ENCODE measurements around the gene NAV2. TPM values are rescaled to one million over a fixed set of nuclear protein-coding genes. Genes with fewer than 3 reads are reported as not detected.

The NAV2 gene
- total and polyA plus RNA-seq, 4 experiments from 2014 or later: 1.1 to 6.2 (median 4.2) TPM; not detected in 1

DNA sequence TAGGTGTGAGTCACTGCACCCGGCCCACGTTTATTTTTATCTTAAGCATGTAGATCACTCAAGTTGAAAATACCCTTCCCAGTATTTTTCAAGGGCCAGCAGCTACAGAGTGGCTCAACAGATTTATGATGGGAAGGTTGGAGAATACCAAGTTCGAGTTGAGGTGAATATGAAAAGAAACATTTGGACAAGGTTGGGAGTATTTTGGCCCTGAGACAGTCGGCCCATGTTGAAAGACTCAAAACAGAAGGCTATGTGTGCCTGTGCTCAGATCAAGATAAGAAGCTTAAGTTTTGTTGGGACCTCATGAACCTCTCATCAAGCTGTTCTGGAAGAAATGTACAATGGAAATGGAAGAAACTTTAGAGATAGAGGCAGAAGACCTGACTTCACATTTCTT is 248.6 kb downstream of the NAV2 start:
- Histone ChIP-seq H3K27me3 (ENCODE audit: insufficient read depth, low read length) (no peaks in the 10 kb centered on the region), H3K4me1 (ENCODE audit: insufficient read depth, low read length) (peaks cover 8% of the 10 kb centered on the region), H3K9me3 (ENCODE audit: control insufficient read depth in 1 of 2, low read length in 2 of 2) (no peaks in the 10 kb centered on the region), H3K27ac (ENCODE audit: low read depth, low read length) (no peak overlapping the region), H3K36me3 (ENCODE audit: insufficient read depth, low read length) (no peaks in the 10 kb centered on the region), H3K4me3 (ENCODE audit: low read length in 2 of 2) (no peak overlapping the region)
- CTCF ChIA-PET (ENCODE audit: partially characterized antibody): interaction anchor here (6.5 kb wide), 1 partner anchor 10 kb away, joined by 35 read pairs; no protein-coding TSS in a partner anchor
- Mint-ChIP-seq H3K4me1 (peaks cover 8 to 15% (median 10%) of the 10 kb centered on the region in 4 donors), H3K36me3 (no peaks in the 10 kb centered on the region), H3K27me3 (peaks cover under 1 to 1% of the 10 kb centered on the region in 2 donors), H3K9me3 (no peaks in the 10 kb centered on the region), H3K4me3 (no peak overlapping the region), H3K27ac (no peak overlapping the region)
- POLR2A ChIA-PET (ENCODE audit: partially characterized antibody): no interaction called here
- DNase-seq: no peak
- intact Hi-C loops (cut with micrococcal nuclease): no loop called here

DNA sequence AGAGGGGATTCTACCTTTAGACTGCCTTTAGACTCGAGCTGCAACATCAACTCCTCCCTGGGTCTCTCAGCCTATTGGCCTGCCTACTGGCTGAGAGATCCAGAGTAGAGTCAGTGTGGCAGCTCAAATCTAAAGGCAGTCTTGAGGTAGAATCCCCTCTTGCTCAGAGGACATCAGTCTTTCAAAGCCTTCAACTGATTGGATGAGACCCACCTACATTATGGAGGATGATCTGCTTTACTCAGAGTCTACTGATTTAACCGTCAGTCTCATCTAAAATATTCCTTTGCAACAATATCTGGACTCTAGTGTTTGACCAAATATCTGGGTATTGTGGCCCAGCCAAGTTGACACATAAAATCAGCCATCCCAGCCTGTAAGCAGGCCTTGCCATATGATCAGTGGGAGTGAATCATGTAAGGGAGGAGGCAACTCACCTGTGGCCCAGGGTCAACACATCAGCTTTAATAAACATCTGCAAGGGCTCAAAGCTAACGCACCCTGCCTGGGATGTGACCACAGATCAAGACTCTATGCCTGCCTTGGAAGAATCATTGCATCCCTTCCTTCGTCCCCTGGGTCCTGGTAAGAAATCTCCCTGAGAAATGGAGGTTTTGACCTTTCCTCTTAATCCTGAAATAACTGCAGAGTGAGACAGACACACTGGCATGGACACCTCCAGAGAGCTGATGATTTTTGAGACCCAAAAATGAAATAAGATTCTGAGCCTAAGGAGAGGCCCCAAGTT is 249.6 kb downstream of the NAV2 start:
- Histone ChIP-seq H3K36me3 (ENCODE audit: insufficient read depth, low read length) (no peaks in the 10 kb centered on the region), H3K27me3 (ENCODE audit: insufficient read depth, low read length) (no peaks in the 10 kb centered on the region), H3K4me3 (ENCODE audit: low read length in 2 of 2) (no peak overlapping the region), H3K4me1 (ENCODE audit: insufficient read depth, low read length) (peaks cover 8% of the 10 kb centered on the region), H3K9me3 (ENCODE audit: control insufficient read depth in 1 of 2, low read length in 2 of 2) (no peaks in the 10 kb centered on the region), H3K27ac (ENCODE audit: low read depth, low read length) (no peak overlapping the region)
- Mint-ChIP-seq H3K27me3 (peaks cover 1 to 2% of the 10 kb centered on the region in 2 donors), H3K4me3 (no peak overlapping the region), H3K9me3 (no peaks in the 10 kb centered on the region), H3K4me1 (peaks cover 8 to 15% (median 10%) of the 10 kb centered on the region in 4 donors), H3K36me3 (no peaks in the 10 kb centered on the region), H3K27ac (peak overlapping the region in 2 of 7 donors; percentile 14 to 23)
- no peak for DNase-seq
- POLR2A ChIA-PET (ENCODE audit: partially characterized antibody): no interaction called here
- intact Hi-C loops (cut with micrococcal nuclease): no loop called here
- CTCF ChIA-PET (ENCODE audit: partially characterized antibody): interaction anchor here (6.5 kb wide), 1 partner anchor 11 kb away, joined by 35 read pairs; no protein-coding TSS in a partner anchor

DNA sequence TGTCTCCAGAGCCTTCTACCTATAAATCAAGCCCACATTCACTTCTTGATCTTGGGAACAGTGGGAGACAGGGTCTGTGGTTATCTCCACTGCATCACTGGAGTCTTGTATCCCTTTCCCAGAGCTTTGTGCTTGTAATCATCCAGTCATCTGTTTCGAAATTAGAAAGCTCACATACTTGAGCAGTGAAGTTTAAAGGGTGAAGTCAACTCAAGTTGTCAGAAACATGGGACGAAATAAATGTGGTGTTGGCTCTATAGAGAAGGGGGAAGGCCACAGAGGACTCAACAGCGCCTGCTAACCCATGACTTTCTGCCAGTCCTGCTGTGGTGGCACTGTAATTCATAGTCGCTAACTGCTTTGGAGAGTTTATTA is 250.2 kb downstream of the NAV2 start:
- DNase-seq: no peak
- H3K27ac ChIP-seq (ENCODE audit: low read depth, low read length): no peak overlapping the region
- Mint-ChIP-seq H3K9me3 (no peaks in the 10 kb centered on the region), H3K36me3 (no peaks in the 10 kb centered on the region), H3K4me1 (peaks cover 8 to 15% (median 10%) of the 10 kb centered on the region in 4 donors), H3K4me3 (no peak overlapping the region), H3K27me3 (peaks cover 1 to 2% of the 10 kb centered on the region in 2 donors), H3K27ac (no peak overlapping the region)
- no peaks in the 10 kb centered on the region for H3K27me3 ChIP-seq (ENCODE audit: insufficient read depth, low read length)
- ChIA-PET POLR2A (ENCODE audit: partially characterized antibody) (no interaction called here), CTCF (ENCODE audit: partially characterized antibody) (interaction anchor here (1.4 to 6.5 kb wide), 2 partner anchors 12 to 165 kb away, joined by 4 to 35 read pairs; no protein-coding TSS in a partner anchor)
- H3K9me3 ChIP-seq (ENCODE audit: control insufficient read depth in 1 of 2, low read length in 2 of 2): no peaks in the 10 kb centered on the region
- H3K36me3 ChIP-seq (ENCODE audit: insufficient read depth, low read length): no peaks in the 10 kb centered on the region
- H3K4me1 ChIP-seq (ENCODE audit: insufficient read depth, low read length): peaks cover 8% of the 10 kb centered on the region
- intact Hi-C loops (cut with micrococcal nuclease): no loop called here
- no peak overlapping the region for H3K4me3 ChIP-seq (ENCODE audit: low read length in 2 of 2)

DNA sequence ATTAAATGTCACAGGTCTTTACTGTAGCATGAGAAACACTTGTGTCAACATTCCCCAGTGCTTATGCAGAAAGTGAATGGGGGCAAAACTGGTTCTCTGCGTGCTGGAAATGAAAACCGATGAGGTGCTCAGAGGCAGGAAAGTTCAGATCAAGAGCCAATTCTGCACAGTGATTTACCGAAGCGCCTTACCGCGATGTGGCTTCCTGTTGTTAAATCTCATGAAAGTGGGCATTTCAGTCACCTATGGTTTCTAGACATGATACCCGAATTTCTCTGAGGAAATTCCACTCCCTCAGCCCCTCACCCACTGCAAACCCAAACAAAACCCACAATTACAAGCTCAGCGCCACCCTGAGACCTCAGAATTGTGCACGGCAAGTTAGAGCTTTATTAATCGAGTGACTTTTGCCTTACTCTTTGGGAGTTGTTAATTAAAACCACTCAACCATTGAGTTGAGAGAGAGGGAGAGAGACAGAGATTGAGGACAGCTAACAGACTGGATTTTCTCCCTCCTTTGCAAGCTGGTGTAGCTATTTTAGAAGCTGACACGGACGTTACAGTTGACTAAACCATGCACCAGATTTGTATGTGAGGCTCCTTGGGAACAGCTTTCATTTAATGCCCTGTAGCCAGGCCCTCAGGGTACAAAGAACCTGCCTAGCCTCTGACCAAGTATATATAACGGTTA is 251.2 kb downstream of the NAV2 start:
- Histone ChIP-seq H3K9me3 (ENCODE audit: control insufficient read depth in 1 of 2, low read length in 2 of 2) (no peaks in the 10 kb centered on the region), H3K27ac (ENCODE audit: low read depth, low read length) (no peak overlapping the region), H3K36me3 (ENCODE audit: insufficient read depth, low read length) (no peaks in the 10 kb centered on the region), H3K4me3 (ENCODE audit: low read length in 2 of 2) (no peak overlapping the region), H3K27me3 (ENCODE audit: insufficient read depth, low read length) (no peaks in the 10 kb centered on the region), H3K4me1 (ENCODE audit: insufficient read depth, low read length) (peaks cover 8% of the 10 kb centered on the region)
- ChIA-PET POLR2A (ENCODE audit: partially characterized antibody) (interaction anchor here (0.6 kb wide), 1 partner anchor 169 kb away, joined by 3 read pairs; no protein-coding TSS in a partner anchor), CTCF (ENCODE audit: partially characterized antibody) (interaction anchor here (1.4 to 6.5 kb wide), 3 partner anchors 10 to 164 kb away, joined by 4 to 35 read pairs (median 6); no protein-coding TSS in a partner anchor)
- intact Hi-C loops (cut with micrococcal nuclease): no loop called here
- peaks cover 8 to 15% (median 10%) of the 10 kb centered on the region in 4 donors for H3K4me1 Mint-ChIP-seq
- H3K4me3 Mint-ChIP-seq: peak overlapping the region in 6 of 8 donors; percentile 15 to 76 (median 73)
- H3K9me3 Mint-ChIP-seq: no peaks in the 10 kb centered on the region
- DNase-seq: no peak
- H3K27me3 Mint-ChIP-seq: peaks cover 0 to 2% of the 10 kb centered on the region in 2 donors
- H3K36me3 Mint-ChIP-seq: no peaks in the 10 kb centered on the region
- peak overlapping the region in 1 of 7 donors; percentile 74 for H3K27ac Mint-ChIP-seq

DNA sequence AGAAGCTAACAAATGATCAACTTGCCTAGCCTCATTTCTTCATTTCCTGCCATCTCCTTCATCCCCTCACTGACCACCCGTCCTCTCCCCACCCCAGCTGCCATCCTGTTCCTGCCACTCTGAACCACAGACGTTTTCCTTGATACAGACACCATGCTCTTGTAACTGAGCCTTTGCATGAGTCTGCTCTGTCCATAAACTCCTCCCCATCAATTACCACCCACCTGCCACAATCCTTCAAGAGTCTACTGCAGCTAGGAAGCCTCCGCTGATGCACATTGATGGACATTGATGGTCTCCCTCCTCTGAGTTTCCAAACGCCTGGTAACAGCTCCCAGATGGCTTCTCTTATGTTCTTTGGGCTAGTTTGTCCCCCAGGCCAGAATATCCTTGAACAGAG is 253.8 kb downstream of the NAV2 start:
- POLR2A ChIA-PET (ENCODE audit: partially characterized antibody): interaction anchor here (1.0 kb wide), 1 partner anchor 10 kb away, joined by 3 read pairs; no protein-coding TSS in a partner anchor
- CTCF ChIA-PET (ENCODE audit: partially characterized antibody): no interaction called here

DNA sequence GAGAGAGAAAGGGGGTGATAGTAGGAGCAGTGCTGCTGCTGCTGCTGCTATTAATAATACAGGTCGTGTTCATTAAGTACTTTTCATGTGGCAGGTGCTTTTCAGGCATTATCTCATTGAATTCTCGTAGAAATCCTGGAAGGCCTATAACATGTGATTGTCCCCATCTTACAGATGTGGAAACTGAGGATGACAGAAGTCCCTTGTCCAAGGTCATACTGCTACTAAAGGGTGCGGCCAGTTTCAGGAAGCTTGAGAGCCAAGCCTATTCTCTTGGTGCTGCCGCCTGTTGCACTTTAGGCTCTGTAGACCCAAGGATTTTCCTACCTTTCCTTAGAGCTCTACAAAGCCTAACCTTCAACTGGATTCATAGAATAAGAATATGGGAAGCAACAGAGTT is 254.3 kb downstream of the NAV2 start:
- Mint-ChIP-seq H3K4me1 (peaks cover 11 to 31% (median 16%) of the 10 kb centered on the region in 4 donors), H3K27ac (no peak overlapping the region), H3K9me3 (no peaks in the 10 kb centered on the region), H3K36me3 (no peaks in the 10 kb centered on the region), H3K27me3 (peaks cover 2% of the 10 kb centered on the region in 2 donors), H3K4me3 (no peak overlapping the region)
- ChIA-PET CTCF (ENCODE audit: partially characterized antibody) (interaction anchor here (0.8 kb wide), 1 partner anchor 17 kb away, joined by 3 read pairs; no protein-coding TSS in a partner anchor), POLR2A (ENCODE audit: partially characterized antibody) (no interaction called here)
- Histone ChIP-seq H3K4me3 (ENCODE audit: low read length in 2 of 2) (no peak overlapping the region), H3K9me3 (ENCODE audit: control insufficient read depth in 1 of 2, low read length in 2 of 2) (no peaks in the 10 kb centered on the region), H3K27ac (ENCODE audit: low read depth, low read length) (no peak overlapping the region), H3K27me3 (ENCODE audit: insufficient read depth, low read length) (no peaks in the 10 kb centered on the region), H3K36me3 (ENCODE audit: insufficient read depth, low read length) (no peaks in the 10 kb centered on the region), H3K4me1 (ENCODE audit: insufficient read depth, low read length) (peaks cover 8% of the 10 kb centered on the region)
- intact Hi-C loops (cut with micrococcal nuclease): no loop called here
- no peak for DNase-seq

More for the DNA sequence above, 253.8 kb downstream of the NAV2 start:
- Histone ChIP-seq H3K4me3 (ENCODE audit: low read length in 2 of 2) (no peak overlapping the region), H3K36me3 (ENCODE audit: insufficient read depth, low read length) (no peaks in the 10 kb centered on the region), H3K27ac (ENCODE audit: low read depth, low read length) (no peak overlapping the region), H3K9me3 (ENCODE audit: control insufficient read depth in 1 of 2, low read length in 2 of 2) (no peaks in the 10 kb centered on the region), H3K27me3 (ENCODE audit: insufficient read depth, low read length) (no peaks in the 10 kb centered on the region), H3K4me1 (ENCODE audit: insufficient read depth, low read length) (peaks cover 8% of the 10 kb centered on the region)
- intact Hi-C loops (cut with micrococcal nuclease): no loop called here
- no peak overlapping the region for H3K27ac Mint-ChIP-seq
- H3K4me1 Mint-ChIP-seq: peaks cover 11 to 31% (median 16%) of the 10 kb centered on the region in 4 donors
- H3K36me3 Mint-ChIP-seq: no peaks in the 10 kb centered on the region
- H3K27me3 Mint-ChIP-seq: peaks cover 2% of the 10 kb centered on the region in 2 donors
- no peak for DNase-seq
- H3K9me3 Mint-ChIP-seq: no peaks in the 10 kb centered on the region
- no peak overlapping the region for H3K4me3 Mint-ChIP-seq

DNA sequence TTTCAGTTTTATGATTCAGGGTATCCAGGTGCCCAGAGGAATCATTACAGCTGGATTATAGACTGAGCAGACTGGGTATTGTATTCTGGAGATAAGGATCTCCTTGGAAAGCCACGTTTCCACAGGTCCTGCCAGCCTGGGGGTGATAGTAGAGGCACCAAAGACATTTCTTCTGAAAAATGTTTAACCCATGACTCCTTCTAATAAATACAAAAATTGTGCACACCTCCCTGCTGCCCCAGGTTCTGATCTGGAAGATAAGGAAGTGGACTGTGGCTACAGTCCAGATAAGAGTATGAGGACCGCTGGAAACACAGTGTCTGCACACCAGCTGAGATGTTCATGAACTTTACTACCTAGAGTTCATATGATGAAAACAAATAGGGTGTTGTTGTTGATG is 255.2 kb downstream of the NAV2 start:
- DNase-seq: no peak
- POLR2A ChIA-PET (ENCODE audit: partially characterized antibody): no interaction called here
- CTCF ChIA-PET (ENCODE audit: partially characterized antibody): no interaction called here
- Mint-ChIP-seq H3K9me3 (no peaks in the 10 kb centered on the region), H3K36me3 (no peaks in the 10 kb centered on the region), H3K4me3 (no peak overlapping the region), H3K27ac (no peak overlapping the region), H3K4me1 (peaks cover 11 to 31% (median 16%) of the 10 kb centered on the region in 4 donors), H3K27me3 (peaks cover 2% of the 10 kb centered on the region in 2 donors)
- Histone ChIP-seq H3K4me1 (ENCODE audit: insufficient read depth, low read length) (peaks cover 8% of the 10 kb centered on the region), H3K27me3 (ENCODE audit: insufficient read depth, low read length) (no peaks in the 10 kb centered on the region), H3K9me3 (ENCODE audit: control insufficient read depth in 1 of 2, low read length in 2 of 2) (no peaks in the 10 kb centered on the region), H3K36me3 (ENCODE audit: insufficient read depth, low read length) (no peaks in the 10 kb centered on the region), H3K4me3 (ENCODE audit: low read length in 2 of 2) (no peak overlapping the region), H3K27ac (ENCODE audit: low read depth, low read length) (no peak overlapping the region)
- intact Hi-C loops (cut with micrococcal nuclease): no loop called here

All from CD4-positive, alpha-beta memory T cell (primary cell).